Measurements from ENCODE around the gene LILRB5. TPM values are rescaled to one million over a fixed set of nuclear protein-coding genes. Genes with fewer than 3 reads are reported as not detected.

Gene LILRB5
- total RNA-seq (2022; extraction: Qiagen RNA extraction; ENCODE audit: low read depth), result 0.02 TPM in 1 of 5 replicates, not detected in the others

DNA sequence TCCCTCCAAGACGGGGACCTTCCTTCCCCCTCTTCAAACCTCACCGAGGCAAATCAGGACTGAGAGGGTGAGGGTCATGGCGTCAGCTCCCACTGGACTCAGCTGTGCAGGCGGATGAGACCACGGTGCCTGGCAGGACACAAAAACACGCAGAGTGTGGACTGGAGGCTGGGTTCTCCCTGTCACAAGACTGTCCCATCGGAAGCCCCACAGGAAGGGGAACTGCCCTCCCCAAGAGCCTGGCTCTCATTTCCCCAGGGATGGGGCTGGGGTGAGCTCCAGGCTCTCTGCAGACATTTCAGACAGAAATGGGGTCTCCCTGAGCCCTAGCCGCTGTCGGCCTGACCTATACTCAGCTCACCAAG lies at the start of gene LILRB5:
LILRB5 (minus strand) TSS at position 158 of the 365 bp plus-strand sequence; CDS start at position 78, 80 bp downstream.

DNA sequence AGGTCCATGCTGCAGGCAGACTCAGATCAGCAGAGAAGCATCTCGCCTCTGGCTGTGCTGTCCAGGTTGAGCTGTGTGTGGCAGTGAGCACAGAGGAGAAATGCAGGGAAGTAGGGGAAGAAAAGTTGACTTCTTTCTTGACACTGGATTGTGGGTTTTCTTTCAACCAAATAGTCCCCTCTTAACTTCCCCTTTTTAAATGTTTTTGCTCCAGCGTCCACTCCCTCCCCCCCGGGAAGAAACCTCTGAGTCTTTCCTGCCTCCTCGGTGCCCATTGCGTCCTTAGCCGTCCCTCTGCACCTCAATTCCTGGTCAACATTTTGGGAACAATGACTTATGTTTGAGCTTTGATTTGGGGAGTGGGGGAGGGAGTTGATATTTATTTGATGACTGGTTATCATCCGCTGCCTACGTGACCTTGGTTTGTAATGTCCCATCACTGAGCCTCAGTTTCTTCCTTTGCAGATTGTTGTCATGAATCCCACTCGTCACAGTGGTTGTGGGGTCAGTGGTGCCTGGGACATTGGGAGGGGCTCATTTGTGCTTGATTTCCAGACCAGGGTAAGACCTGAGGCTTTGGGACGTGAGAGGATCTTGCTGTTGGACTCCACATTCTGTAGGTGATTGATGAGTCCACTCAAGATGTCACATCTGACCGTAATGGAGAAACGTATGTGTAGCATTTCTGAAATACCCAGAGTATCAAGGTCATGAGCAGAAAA lies 24.1 kb upstream of the LILRB5 start, which contains the start of gene LILRB2:
LILRB2 (minus strand) TSS at position 104 of the 722 bp plus-strand sequence. CDS start 614 bp downstream, outside the sequence.

DNA sequence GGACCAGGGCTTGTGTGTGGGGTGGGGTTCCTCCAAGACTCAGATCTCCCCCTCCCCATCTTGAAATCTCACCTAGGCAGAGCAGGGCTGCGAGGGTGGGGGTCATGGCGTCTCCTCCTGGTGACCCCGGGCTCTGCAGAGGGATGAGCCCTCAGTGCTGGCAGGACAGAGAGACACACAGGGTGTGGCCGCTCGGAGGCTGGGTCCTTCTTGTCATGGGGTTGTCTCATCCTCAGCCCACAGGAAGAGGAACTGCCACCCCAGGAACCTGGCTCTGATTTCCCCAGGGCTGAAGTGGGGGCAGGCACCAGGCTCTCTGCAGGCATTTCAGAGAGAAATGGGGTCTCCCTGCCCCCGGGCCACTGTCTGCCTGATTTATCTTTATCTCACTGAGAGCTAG lies 14.4 kb downstream of the LILRB5 start, which contains the start of gene LILRA6:
LILRA6 (minus strand) TSS at position 145 of the 400 bp plus-strand sequence.

DNA sequence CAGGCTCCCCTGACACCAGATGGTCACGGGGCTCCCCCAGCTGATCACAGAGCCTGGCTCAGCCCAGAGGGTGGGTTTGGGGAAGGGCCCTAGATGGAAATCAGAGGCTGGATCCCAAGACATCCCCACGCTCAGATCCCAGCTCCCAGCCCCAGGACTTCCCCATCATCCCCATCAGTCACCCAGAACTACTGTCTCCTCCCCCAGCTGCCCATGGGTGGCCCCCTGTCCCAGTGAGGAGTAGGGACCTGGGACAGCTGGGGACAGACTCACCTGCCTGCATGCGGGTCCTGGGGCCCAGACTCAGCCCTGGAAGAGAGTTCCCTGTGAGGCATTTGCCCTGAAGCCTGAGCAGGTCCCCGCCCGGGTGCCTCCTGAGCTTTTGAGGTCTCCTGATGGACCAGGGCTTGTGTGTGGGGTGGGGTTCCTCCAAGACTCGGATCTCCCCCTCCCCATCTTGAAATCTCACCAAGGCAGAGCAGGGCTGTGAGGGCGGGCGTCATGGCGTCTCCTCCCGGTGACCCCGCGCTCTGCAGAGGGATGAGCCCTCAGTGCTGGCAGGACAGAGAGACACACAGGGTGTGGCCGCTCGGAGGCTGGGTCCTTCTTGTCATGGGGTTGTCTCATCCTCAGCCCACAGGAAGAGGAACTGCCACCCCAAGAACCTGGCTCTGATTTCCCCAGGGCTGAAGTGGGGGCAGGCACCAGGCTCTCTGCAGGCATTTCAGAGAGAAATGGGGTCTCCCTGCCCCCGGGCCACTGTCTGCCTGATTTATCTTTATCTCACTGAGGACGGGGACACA lies 34.4 kb downstream of the LILRB5 start, which contains the start of gene LILRB3:
LILRB3 (minus strand) TSS at position 534 of the 803 bp plus-strand sequence; CDS start at position 503, 31 bp downstream.

Other genes with a start within 250 kb of the LILRB5 start
- 0.24 to 1.1 TPM (median 0.49 TPM) in 5 replicates for gene VSTM1, start 193.4 kb downstream of the LILRB5 start, total RNA-seq (2022; extraction: Qiagen RNA extraction; ENCODE audit: low read depth)
- gene TARM1, start 175.9 kb downstream of the LILRB5 start, total RNA-seq (2022; extraction: Qiagen RNA extraction; ENCODE audit: low read depth), result not detected in 5 replicates
- 0.20 to 0.59 TPM (median 0.32 TPM) in 5 replicates for gene OSCAR, start 156.5 kb downstream of the LILRB5 start, total RNA-seq (2022; extraction: Qiagen RNA extraction; ENCODE audit: low read depth)
- gene NDUFA3, start 154.4 kb downstream of the LILRB5 start, total RNA-seq (2022; extraction: Qiagen RNA extraction; ENCODE audit: low read depth), result 182 to 311 TPM (median 230 TPM) in 5 replicates
- gene TFPT, start 141.6 kb downstream of the LILRB5 start, total RNA-seq (2022; extraction: Qiagen RNA extraction; ENCODE audit: low read depth), result 21.4 to 26.1 TPM (median 22.6 TPM) in 5 replicates
- gene PRPF31, start 141.5 kb downstream of the LILRB5 start, total RNA-seq (2022; extraction: Qiagen RNA extraction; ENCODE audit: low read depth), result 105 to 129 TPM (median 117 TPM) in 5 replicates
- gene CNOT3, start 119.5 kb downstream of the LILRB5 start, total RNA-seq (2022; extraction: Qiagen RNA extraction; ENCODE audit: low read depth), result 57.2 to 72.3 TPM (median 69.3 TPM) in 5 replicates
- 8.1 to 10.5 TPM (median 8.3 TPM) in 5 replicates for gene LENG1, start 97.6 kb downstream of the LILRB5 start, total RNA-seq (2022; extraction: Qiagen RNA extraction; ENCODE audit: low read depth)
- 0.98 to 2.3 TPM (median 1.2 TPM) in 5 replicates for gene TMC4, start 84.1 kb downstream of the LILRB5 start, total RNA-seq (2022; extraction: Qiagen RNA extraction; ENCODE audit: low read depth)
- 117 to 173 TPM (median 146 TPM) in 5 replicates for gene MBOAT7, start 67.7 kb downstream of the LILRB5 start, total RNA-seq (2022; extraction: Qiagen RNA extraction; ENCODE audit: low read depth)
- gene TSEN34, start 66.0 kb downstream of the LILRB5 start, total RNA-seq (2022; extraction: Qiagen RNA extraction; ENCODE audit: low read depth), result 81.1 to 135 TPM (median 123 TPM) in 5 replicates
- gene RPS9, start 56.4 kb downstream of the LILRB5 start, total RNA-seq (2022; extraction: Qiagen RNA extraction; ENCODE audit: low read depth), result 2,109 to 2,638 TPM (median 2,211 TPM) in 5 replicates
- gene LILRB3, start 34.3 kb downstream of the LILRB5 start, total RNA-seq (2022; extraction: Qiagen RNA extraction; ENCODE audit: low read depth), result 0.16 to 0.28 TPM in 2 of 5 replicates, not detected in the others
- gene LILRA6, start 14.5 kb downstream of the LILRB5 start, total RNA-seq (2022; extraction: Qiagen RNA extraction; ENCODE audit: low read depth), result not detected in 5 replicates
- gene LILRB2, start 23.8 kb upstream of the LILRB5 start, total RNA-seq (2022; extraction: Qiagen RNA extraction; ENCODE audit: low read depth), result 0.03 to 0.28 TPM in 2 of 5 replicates, not detected in the others
- not detected in 5 replicates for gene LILRA5, start 55.9 kb upstream of the LILRB5 start, total RNA-seq (2022; extraction: Qiagen RNA extraction; ENCODE audit: low read depth)
- gene LILRA4, start 81.9 kb upstream of the LILRB5 start, total RNA-seq (2022; extraction: Qiagen RNA extraction; ENCODE audit: low read depth), result not detected in 5 replicates
- gene LAIR1, start 107.7 kb upstream of the LILRB5 start, total RNA-seq (2022; extraction: Qiagen RNA extraction; ENCODE audit: low read depth), result not detected in 5 replicates
- gene TTYH1, start 158.2 kb upstream of the LILRB5 start, total RNA-seq (2022; extraction: Qiagen RNA extraction; ENCODE audit: low read depth), result 0.28 to 0.31 TPM in 2 of 5 replicates, not detected in the others
- 62.1 to 135 TPM (median 115 TPM) in 5 replicates for gene LENG8, start 191.9 kb upstream of the LILRB5 start, total RNA-seq (2022; extraction: Qiagen RNA extraction; ENCODE audit: low read depth)
- gene LENG9, start 206.5 kb upstream of the LILRB5 start, total RNA-seq (2022; extraction: Qiagen RNA extraction; ENCODE audit: low read depth), result 4.4 to 8.1 TPM (median 7.3 TPM) in 5 replicates
- gene CDC42EP5, start 216.0 kb upstream of the LILRB5 start, total RNA-seq (2022; extraction: Qiagen RNA extraction; ENCODE audit: low read depth), result 0.51 TPM in 1 of 5 replicates, not detected in the others
- gene LAIR2, start 245.6 kb upstream of the LILRB5 start, total RNA-seq (2022; extraction: Qiagen RNA extraction; ENCODE audit: low read depth), result not detected in 5 replicates

Measured in A549 treated with RU486 at 1 μM for 4 hours (cell line).